ENCODE measurements around the gene SURF4. TPM values are rescaled to one million over a fixed set of nuclear protein-coding genes. Genes with fewer than 3 reads are reported as not detected.

Gene SURF4
- total RNA-seq, 2 donors from 2014 or later = 315 to 380 TPM

GRCh38 chr9:133315997-133316396 is 59.9 kb downstream of the SURF4 start:
- H3K27ac Mint-ChIP-seq = no peak overlapping the region
- no peaks in the 10 kb centered on the region for H3K36me3 Mint-ChIP-seq (ENCODE audit: low read depth)
- H3K4me3 Mint-ChIP-seq = no peak overlapping the region
- no peaks in the 10 kb centered on the region for H3K9me3 Mint-ChIP-seq
- ATAC-seq (replicated peaks) = no peak
- no peaks in the 10 kb centered on the region for H3K27me3 Mint-ChIP-seq
- no peaks in the 10 kb centered on the region for H3K4me1 Mint-ChIP-seq

Other genes starting within 250 kb of the SURF4 start
- gene GBGT1, start 212.1 kb downstream of the SURF4 start, total RNA-seq = 1 to 10 TPM; 2.8 to 7.2 TPM
- not detected for gene OBP2B, start 166.8 kb downstream of the SURF4 start, total RNA-seq
- gene ABO, start 100.9 kb downstream of the SURF4 start, total RNA-seq = not detected
- 10 to 100 TPM; 17.4 to 26.3 TPM for gene SURF6, start 39.9 kb downstream of the SURF4 start, total RNA-seq
- 10 to 100 TPM; 21.3 to 29.9 TPM for gene MED22, start 27.9 kb downstream of the SURF4 start, total RNA-seq
- gene RPL7A, start 27.8 kb downstream of the SURF4 start, total RNA-seq = 1,000 to 10,000 TPM; 3,005 to 3,350 TPM
- 10 to 100 TPM; 13.9 to 25.4 TPM for gene SURF1, start 19.6 kb downstream of the SURF4 start, total RNA-seq
- gene SURF2, start 19.5 kb downstream of the SURF4 start, total RNA-seq = 10 to 100 TPM in 1 of 2 donors, 1 to 10 TPM in 1; 7.0 to 17.3 TPM
- under 1 TPM in 1 of 2 donors, not detected in 1; 0.77 TPM for gene STKLD1, start 306 bp upstream of the SURF4 start, total RNA-seq
- 10 to 100 TPM; 26.1 to 36.5 TPM for gene REXO4, start 42.0 kb upstream of the SURF4 start, total RNA-seq
- gene ADAMTS13, start 46.3 kb upstream of the SURF4 start, total RNA-seq = 1 to 10 TPM; 1.2 to 3.9 TPM
- gene CACFD1, start 83.9 kb upstream of the SURF4 start, total RNA-seq = 1 to 10 TPM in 1 of 2 donors, under 1 TPM in 1; 0.41 to 3.0 TPM
- gene SLC2A6, start 103.0 kb upstream of the SURF4 start, total RNA-seq = 1 to 10 TPM; 1.2 to 1.4 TPM
- gene MYMK, start 148.9 kb upstream of the SURF4 start, total RNA-seq = not detected
- gene ADAMTSL2, start 158.6 kb upstream of the SURF4 start, total RNA-seq = not detected
- not detected for gene FAM163B, start 233.3 kb upstream of the SURF4 start, total RNA-seq